HG02852 (cell line): ENCODE measurements around the gene NUP210.
"Not testable (repeated sequence)": the region's sequence is repeated elsewhere in the genome, so short reads cannot be mapped to it uniquely, and the experiment has no call there.

Experiments used
- ATAC-seq: cut with Tn5 transposase; IDR thresholded peaks from one replicate; pipeline ENCODE4 v1.9.1; 2021; ENCODE audit warnings: mild to moderate bottlenecking, moderate library complexity; ENCODE audit not compliant: unreplicated experiment

NUP210 gene

GRCh38 chr3:13420045-13420830 lies at the start of gene NUP210:
TSS of gene NUP210 (minus strand) at chr3:13420322. CDS start at chr3:13420226, 96 bp downstream.
- ATAC-seq, result peak; percentile 57

DNA sequence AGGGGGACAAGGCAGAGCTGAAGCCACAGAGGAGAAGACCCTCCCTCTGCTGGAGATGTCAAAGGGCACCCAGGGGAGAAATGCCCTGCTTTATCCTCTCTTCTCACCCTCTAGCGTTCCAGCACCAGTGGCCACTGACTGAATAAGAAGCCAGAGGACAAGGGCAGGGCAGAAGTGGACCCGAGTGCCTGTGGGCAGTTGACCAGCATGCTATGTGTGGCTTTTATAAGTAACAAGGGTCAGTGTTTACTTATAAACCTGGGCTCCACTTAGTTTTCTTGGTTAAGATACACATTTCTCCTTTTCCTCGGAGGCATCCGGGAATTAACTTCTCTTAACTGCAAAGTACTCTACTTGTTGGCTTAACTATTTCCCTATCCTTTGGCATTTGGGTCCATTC lies 46.7 kb upstream of the NUP210 start:
- ATAC-seq, result no peak

DNA sequence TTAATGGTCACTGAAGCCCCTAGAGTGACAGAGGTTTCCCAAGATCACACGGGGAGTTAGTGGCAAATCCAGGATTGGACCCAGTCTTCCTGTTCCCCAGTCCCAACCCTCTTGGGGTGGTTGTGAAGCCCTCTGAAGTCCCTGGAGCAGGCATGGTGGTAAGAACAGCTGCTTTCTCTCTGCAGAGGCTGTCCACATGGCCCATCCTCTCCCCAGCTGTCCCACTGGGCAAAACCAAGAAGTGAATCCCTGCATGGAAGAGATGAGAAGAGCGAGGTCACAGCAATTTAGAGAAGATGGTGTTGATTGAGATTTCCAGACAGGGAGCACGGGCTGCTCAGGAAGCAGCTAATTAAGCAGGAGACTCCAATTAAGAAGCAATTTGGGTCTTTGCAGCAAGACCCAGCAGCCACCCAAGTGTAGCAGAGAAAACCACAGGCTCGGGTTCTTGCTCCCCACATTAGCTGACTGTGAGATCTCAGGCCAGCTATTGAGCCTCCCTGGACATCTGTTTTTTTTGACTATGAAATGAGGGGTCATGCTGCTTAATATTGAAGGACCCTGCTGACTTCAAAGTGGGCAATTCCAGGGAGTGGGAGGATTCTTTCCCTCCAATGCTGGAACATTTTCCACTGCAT lies 45.2 kb upstream of the NUP210 start:
- no peak for ATAC-seq

- ATAC-seq, result no peak
Measured at GRCh38 chr3:13463618-13464400, 43.7 kb upstream of the NUP210 start.

- no peak for ATAC-seq
Measured at GRCh38 chr3:13462822-13463221, 42.7 kb upstream of the NUP210 start.

DNA sequence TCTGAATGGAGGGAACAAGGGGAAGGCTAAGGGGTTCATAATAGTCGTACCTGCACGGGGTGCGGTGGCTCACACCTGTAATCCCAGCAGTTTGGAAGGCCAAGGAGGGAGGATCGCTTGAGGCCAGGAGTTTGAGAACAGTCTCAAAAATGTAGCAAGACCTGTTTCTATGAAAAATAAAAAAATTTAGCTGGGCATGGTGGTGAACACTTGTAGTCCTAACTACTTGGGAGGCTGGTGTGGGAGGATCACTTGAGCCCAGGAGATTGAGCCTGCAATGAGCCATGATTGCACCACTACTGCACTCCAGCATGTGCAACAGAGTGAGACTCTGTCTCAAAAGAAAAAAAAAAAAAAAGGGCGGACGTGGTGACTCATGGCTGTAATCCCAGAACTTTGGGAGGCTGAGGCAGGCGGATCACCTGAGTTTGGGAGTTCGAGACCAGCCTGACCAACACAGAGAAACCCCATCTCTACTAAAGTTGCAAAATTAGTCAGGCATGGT lies 42.1 kb upstream of the NUP210 start:
- no peak for ATAC-seq

- ATAC-seq, result peak; percentile 65
Measured at GRCh38 chr3:13461169-13462124, 41.3 kb upstream of the NUP210 start.

DNA sequence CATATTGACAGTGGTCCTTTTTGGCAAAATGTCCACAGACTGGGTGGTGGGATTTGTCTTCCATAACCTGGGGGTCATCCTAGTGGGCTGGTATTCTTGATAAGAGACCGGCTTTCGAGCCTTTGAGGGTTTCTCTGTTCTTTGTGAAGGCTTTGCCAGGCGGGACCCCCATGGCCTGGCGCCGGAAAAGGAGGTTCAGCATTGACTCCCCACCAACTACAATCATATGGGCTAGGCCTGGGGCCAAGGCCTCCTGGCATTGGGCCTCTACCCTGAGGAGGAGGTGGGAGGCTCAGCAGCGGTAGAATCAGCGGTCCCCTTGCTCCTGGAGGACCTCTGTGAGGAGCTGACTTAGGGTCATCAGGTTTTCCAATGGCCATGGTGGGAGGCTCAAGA lies 40.2 kb upstream of the NUP210 start:
- ATAC-seq, result no peak

DNA sequence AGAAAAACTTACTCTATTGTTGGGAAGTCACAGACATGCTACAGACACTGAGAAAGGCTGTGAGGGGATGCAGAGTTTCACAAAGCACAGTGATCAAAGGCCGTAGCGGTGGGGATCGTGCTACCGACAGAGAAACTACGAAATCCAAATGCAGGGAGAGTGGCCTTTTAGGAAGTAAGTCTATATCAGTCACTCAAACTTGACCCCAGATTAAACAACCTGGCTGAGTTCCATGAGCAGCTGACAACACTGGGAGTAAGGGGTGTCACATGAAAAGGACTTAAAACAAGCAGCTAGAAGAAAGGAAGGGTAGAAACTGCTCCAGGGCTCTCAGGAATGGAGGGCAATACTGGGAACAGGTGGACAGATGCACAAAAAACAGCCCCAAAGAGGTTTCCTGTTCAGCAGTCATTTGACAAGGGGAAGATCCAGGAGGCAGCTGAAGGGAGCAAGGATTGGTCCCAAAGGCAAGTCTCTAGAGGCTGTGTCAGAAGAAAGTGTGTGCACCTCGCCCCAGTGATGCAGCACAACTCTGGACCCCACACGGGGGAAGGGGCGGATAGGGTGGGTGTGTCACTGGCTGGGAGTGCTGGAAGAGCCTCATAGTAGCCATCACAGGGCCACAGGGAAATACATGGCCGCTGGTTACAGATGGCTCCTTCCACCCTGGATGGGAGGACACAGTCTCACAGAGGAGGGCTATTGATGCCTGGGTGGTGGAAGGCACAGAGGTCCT lies 39.7 kb upstream of the NUP210 start:
- ATAC-seq, result no peak

- no peak for ATAC-seq
Measured at GRCh38 chr3:13457593-13457992, 37.5 kb upstream of the NUP210 start.

GRCh38 chr3:13455644-13456043 lies 35.5 kb upstream of the NUP210 start:
- ATAC-seq, result no peak

DNA sequence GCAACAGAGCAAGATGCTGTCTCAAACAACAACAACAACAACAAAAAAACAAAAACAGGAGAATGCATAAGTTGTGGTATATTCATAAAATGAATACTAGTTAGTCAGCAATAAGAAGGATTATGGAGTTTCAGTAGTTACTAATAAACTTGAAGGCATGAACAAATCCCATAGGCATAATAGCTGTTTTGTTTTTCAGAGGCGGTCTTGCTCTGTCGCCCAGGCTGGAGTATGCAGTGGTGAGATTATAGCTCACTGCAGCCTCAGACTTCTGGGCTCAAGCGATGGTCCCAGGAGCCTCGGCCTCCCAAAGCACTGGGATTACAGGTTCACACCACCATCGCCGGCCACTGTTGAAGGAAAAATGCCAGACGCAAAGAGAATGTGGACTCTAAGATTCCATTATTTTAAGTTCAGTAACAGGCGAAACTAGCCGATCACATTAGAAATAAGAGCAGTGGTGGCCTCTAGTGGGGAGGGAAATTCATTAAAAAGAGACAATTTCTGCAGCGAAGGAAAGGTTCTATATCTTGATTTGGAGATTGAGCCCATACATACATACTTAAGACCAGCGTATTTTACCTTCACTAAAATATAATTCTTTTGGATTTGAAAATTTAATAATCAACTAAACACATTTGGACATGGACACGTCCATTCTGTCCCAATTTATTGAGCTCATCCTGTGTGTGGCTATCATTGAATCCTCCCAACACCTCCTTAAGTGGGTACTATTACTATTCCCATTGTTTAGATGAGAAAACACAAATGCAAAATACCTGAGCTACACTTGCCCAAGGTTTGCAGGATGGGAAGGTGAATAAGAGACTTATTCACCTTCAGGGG lies 32.6 kb upstream of the NUP210 start:
- no peak for ATAC-seq

DNA sequence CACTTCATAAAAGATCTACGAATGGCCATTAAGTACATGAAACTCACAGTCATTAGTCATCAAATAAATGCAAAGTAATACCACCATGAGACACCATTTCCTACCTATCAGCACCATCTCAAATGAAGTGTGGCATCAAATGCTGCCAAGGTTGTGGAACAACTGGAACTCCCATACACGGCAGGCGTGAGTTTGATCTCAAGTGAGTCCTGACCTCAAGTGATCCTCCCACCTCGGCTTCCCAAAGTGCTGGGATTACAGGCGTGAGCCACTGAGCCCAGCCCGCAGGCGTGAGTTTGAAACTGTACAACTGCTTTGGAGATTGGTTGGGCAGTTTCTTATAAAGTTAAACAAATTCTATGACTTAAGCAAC lies 31.2 kb upstream of the NUP210 start:
- peak; percentile 6 for ATAC-seq

DNA sequence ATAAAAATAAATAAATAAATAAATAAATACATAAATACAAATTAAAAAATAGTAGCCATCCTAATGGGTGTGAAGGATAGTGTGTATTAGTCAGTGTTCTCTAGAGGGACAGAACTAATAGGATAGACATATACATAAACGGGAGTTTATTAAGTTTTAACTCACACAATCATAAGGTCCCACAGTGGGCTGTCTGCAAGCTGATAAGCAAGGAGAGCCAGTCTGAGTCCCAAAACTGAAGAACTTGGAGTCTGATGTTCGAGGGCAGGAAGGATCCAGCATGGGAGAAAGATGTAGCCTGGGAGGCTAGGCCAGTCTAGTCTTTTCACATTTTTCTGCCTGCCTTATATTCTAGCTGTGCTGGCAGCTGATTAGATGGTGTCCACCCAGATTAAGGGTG lies 22.8 kb upstream of the NUP210 start:
- not testable (repeated sequence) for ATAC-seq

- no peak for ATAC-seq
Measured at GRCh38 chr3:13440204-13440817, 20.2 kb upstream of the NUP210 start.

GRCh38 chr3:13436213-13436612 lies 16.1 kb upstream of the NUP210 start:
- not testable (repeated sequence) for ATAC-seq

DNA sequence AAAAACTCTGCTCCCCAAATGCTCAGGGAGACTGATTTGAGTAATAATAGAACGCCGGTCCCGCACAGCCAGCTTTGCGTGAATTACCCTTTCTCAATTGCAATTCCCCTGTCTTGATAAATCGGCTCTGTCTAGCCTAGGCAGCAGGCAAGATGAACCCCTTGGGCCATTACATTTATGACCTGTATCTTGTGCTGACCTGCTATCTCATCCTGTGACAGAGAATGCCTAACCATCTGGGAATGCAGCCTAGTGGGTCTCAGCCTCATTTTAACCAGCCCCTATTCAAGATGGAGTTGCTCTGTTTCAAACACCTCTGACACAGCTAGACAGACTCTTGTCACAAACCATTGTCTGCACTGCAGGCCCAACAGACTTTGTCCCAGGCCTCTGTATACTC lies 13.8 kb upstream of the NUP210 start:
- ATAC-seq, result no peak

GRCh38 chr3:13432093-13432492 lies 12.0 kb upstream of the NUP210 start:
- no peak for ATAC-seq
